ENCODE results near the gene OR8G5. TPM values are rescaled to one million over a fixed set of nuclear protein-coding genes. Genes with fewer than 3 reads are reported as not detected.
"Not testable (repeated sequence)": the region's sequence is repeated elsewhere in the genome, so short reads cannot be mapped to it uniquely, and the experiment has no call there.

OR8G5 gene
- total RNA-seq, 2 donors from 2014 or later = 0.18 TPM; not detected in 1

DNA sequence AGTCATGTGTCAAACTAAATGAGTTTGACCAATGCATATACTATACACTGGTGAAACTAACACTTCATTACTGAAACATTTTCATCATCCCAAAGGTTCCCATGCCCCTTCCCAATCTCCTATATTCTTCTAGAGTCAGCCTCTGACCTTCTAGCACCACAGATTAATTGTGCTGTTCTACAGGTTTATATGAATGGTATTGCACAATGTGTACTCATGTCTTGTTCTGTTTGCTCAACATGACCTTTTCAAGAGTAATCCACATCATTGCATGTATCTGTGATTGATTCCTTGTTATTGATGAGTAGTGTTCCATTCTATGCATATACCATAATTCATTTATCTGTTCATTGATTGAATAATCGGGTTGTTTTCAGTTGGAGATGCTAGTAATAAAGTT lies 22.8 kb upstream of the OR8G5 start:
- no peak overlapping the region for H3K27ac Mint-ChIP-seq
- WGBS, 2 experiments (ENCODE audit: insufficient coverage in 1 of 2, insufficient read length in 1 of 2) = 50% methylated on average over 1 of the region's 1 CpG; no CpG with 5 or more reads in 1 of the 2 experiments
- H3K9me3 Mint-ChIP-seq = peaks cover 3% of the 10 kb centered on the region
- no peaks in the 10 kb centered on the region for H3K36me3 ChIP-seq (ENCODE audit: control insufficient read depth, insufficient read depth, low read length)
- H3K4me1 ChIP-seq (ENCODE audit: control insufficient read depth, insufficient read depth, low read length) = no peaks in the 10 kb centered on the region
- TF ChIP-seq, protein P1, sequence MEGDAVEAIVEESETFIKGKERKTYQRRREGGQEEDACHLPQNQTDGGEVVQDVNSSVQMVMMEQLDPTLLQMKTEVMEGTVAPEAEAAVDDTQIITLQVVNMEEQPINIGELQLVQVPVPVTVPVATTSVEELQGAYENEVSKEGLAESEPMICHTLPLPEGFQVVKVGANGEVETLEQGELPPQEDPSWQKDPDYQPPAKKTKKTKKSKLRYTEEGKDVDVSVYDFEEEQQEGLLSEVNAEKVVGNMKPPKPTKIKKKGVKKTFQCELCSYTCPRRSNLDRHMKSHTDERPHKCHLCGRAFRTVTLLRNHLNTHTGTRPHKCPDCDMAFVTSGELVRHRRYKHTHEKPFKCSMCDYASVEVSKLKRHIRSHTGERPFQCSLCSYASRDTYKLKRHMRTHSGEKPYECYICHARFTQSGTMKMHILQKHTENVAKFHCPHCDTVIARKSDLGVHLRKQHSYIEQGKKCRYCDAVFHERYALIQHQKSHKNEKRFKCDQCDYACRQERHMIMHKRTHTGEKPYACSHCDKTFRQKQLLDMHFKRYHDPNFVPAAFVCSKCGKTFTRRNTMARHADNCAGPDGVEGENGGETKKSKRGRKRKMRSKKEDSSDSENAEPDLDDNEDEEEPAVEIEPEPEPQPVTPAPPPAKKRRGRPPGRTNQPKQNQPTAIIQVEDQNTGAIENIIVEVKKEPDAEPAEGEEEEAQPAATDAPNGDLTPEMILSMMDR (conservative IDR thresholded peaks at IDR 0.05) = no peak
- no peaks in the 10 kb centered on the region for H3K27me3 ChIP-seq (ENCODE audit: control insufficient read depth, insufficient read depth, low read length, poor library complexity, severe bottlenecking)
- no peak overlapping the region for H3K4me3 Mint-ChIP-seq
- no peaks in the 10 kb centered on the region for H3K9me3 ChIP-seq (ENCODE audit: control insufficient read depth, low read length)
- no peak overlapping the region for H3K9ac ChIP-seq (ENCODE audit: extremely low read depth, low read length, poor library complexity, severe bottlenecking)
- H3K27ac ChIP-seq (ENCODE audit: low read depth, low read length) = no peak overlapping the region
- H3K4me3 ChIP-seq (ENCODE audit: low read length) = no peak overlapping the region
- no peaks in the 10 kb centered on the region for H3K36me3 Mint-ChIP-seq (ENCODE audit: low read depth)
- no peaks in the 10 kb centered on the region for H3K27me3 Mint-ChIP-seq (ENCODE audit: insufficient read depth)
- no peaks in the 10 kb centered on the region for H3K4me1 Mint-ChIP-seq
- DNase-seq = no peak

DNA sequence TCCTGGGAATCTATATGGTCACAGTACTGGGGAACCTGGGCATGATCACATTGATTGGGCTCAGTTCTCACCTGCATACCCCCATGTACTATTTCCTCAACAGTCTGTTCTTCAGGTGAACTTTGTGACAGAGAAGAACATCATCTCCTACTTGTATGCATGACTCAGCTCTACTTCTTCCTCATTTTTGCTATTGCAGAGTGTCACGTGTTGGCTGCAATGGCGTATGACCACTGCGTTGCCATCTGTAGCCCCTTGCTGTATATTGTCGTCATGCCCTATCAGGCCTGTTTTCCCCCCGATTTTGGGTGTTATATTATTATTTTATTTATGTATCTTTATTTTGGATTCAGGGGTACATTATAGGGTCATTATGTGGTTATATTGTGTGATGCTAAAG lies 17.7 kb upstream of the OR8G5 start:
- no peak overlapping the region for H3K9ac ChIP-seq (ENCODE audit: extremely low read depth, low read length, poor library complexity, severe bottlenecking)
- WGBS, 2 experiments (ENCODE audit: insufficient coverage in 1 of 2, insufficient read length in 1 of 2) = 82 to 94% methylated on average over 2 to 5 of the region's 5 CpGs
- H3K9me3 ChIP-seq (ENCODE audit: control insufficient read depth, low read length) = no peaks in the 10 kb centered on the region
- Mint-ChIP-seq H3K4me1 (no peaks in the 10 kb centered on the region), H3K36me3 (ENCODE audit: low read depth) (no peaks in the 10 kb centered on the region), H3K4me3 (no peak overlapping the region), H3K27me3 (ENCODE audit: insufficient read depth) (peaks cover 2% of the 10 kb centered on the region), H3K9me3 (peaks cover 3% of the 10 kb centered on the region), H3K27ac (no peak overlapping the region)
- TF ChIP-seq, protein P1 (conservative IDR thresholded peaks at IDR 0.05) = no peak
- no peaks in the 10 kb centered on the region for H3K27me3 ChIP-seq (ENCODE audit: control insufficient read depth, insufficient read depth, low read length, poor library complexity, severe bottlenecking)
- DNase-seq = no peak
- H3K4me1 ChIP-seq (ENCODE audit: control insufficient read depth, insufficient read depth, low read length) = no peaks in the 10 kb centered on the region
- H3K36me3 ChIP-seq (ENCODE audit: control insufficient read depth, insufficient read depth, low read length) = no peaks in the 10 kb centered on the region
- H3K27ac ChIP-seq (ENCODE audit: low read depth, low read length) = no peak overlapping the region
- no peak overlapping the region for H3K4me3 ChIP-seq (ENCODE audit: low read length)

DNA sequence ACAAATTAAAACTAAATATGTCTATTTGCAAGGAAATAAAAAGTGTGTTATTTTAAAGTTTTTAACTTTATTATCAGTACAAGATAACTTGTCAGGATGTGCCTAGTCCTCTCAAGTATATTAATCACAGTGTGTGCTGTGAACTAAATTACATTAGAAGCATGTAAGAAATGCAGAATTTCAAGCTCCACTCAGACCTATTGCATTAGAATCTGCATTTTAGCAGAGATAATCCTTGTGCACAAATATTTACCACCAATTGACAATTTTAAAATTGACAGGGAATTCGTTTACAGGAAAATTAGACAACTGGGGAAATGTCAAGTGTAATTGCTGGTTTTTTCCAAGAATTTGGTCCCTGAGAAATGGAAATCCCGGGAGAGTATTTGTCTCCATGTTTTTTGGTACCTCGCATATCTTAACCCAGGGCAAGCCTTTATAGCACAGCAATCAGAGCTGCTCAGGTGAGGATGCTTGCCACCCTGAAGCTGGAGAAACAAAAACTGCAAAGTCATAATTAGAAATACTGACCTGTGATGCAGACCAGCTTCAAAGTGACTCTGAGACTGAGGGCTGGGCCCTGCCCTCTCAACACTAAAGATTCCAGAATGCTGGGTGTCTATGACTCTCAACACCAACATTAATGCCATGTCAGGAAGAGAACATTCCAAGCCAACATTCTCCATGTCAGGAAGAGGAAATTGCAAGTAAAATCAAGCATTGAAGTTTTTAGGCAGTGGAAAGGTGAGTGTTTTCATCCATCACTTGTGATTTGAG lies 15.4 kb upstream of the OR8G5 start, which contains the start of gene OR8G1:
TSS of gene OR8G1 (plus strand) at position 475 of the 777 bp plus-strand sequence. CDS start 8,581 bp downstream, outside the sequence.
- no peaks in the 10 kb centered on the region for H3K27me3 ChIP-seq (ENCODE audit: control insufficient read depth, insufficient read depth, low read length, poor library complexity, severe bottlenecking)
- H3K27ac ChIP-seq (ENCODE audit: low read depth, low read length) = no peak within 1 kb of the TSS
- H3K36me3 Mint-ChIP-seq (ENCODE audit: low read depth) = no peaks in the 10 kb centered on the region
- WGBS, 2 experiments (ENCODE audit: insufficient coverage in 1 of 2, insufficient read length in 1 of 2) = 91 to 93% methylated on average over 3 of the region's 3 CpGs
- H3K36me3 ChIP-seq (ENCODE audit: control insufficient read depth, insufficient read depth, low read length) = no peaks in the 10 kb centered on the region
- TF ChIP-seq, protein P1 (conservative IDR thresholded peaks at IDR 0.05) = no peak
- H3K9me3 ChIP-seq (ENCODE audit: control insufficient read depth, low read length) = no peaks in the 10 kb centered on the region
- H3K9ac ChIP-seq (ENCODE audit: extremely low read depth, low read length, poor library complexity, severe bottlenecking) = no peak within 1 kb of the TSS
- peaks cover 10% of the 10 kb centered on the region for H3K27me3 Mint-ChIP-seq (ENCODE audit: insufficient read depth)
- no peak within 1 kb of the TSS for H3K4me3 Mint-ChIP-seq
- no peak for DNase-seq
- no peaks in the 10 kb centered on the region for H3K4me1 ChIP-seq (ENCODE audit: control insufficient read depth, insufficient read depth, low read length)
- peaks cover 3% of the 10 kb centered on the region for H3K9me3 Mint-ChIP-seq
- no peaks in the 10 kb centered on the region for H3K4me1 Mint-ChIP-seq
- H3K27ac Mint-ChIP-seq = no peak within 1 kb of the TSS
- no peak within 1 kb of the TSS for H3K4me3 ChIP-seq (ENCODE audit: low read length)

DNA sequence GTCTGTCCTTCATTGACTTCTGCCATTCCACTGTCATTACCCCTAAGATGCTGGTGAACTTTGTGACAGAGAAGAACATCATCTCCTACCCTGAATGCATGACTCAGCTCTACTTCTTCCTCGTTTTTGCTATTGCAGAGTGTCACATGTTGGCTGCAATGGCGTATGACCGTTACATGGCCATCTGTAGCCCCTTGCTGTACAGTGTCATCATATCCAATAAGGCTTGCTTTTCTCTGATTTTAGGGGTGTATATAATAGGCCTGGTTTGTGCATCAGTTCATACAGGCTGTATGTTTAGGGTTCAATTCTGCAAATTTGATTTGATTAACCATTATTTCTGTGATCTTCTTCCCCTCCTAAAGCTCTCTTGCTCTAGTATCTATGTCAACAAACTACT lies 6.3 kb upstream of the OR8G5 start:
- WGBS, 2 experiments (ENCODE audit: insufficient coverage in 1 of 2, insufficient read length in 1 of 2) = 86 to 90% methylated on average over 2 to 3 of the region's 3 CpGs
- not testable (repeated sequence) for H3K27ac Mint-ChIP-seq

DNA sequence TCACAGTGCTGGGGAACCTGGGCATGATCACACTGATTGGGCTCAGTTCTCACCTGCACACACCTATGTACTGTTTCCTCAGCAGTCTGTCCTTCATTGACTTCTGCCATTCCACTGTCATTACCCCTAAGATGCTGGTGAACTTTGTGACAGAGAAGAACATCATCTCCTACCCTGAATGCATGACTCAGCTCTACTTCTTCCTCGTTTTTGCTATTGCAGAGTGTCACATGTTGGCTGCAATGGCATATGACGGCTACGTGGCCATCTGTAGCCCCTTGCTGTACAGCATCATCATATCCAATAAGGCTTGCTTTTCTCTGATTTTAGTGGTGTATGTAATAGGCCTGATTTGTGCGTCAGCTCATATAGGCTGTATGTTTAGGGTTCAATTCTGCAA lies 8.9 kb downstream of the OR8G5 start:
- not testable (repeated sequence) for H3K27ac ChIP-seq (ENCODE audit: low read depth, low read length); H3K36me3 Mint-ChIP-seq (ENCODE audit: low read depth); H3K4me1 ChIP-seq (ENCODE audit: control insufficient read depth, insufficient read depth, low read length); H3K4me3 ChIP-seq (ENCODE audit: low read length); DNase-seq; H3K27me3 ChIP-seq (ENCODE audit: control insufficient read depth, insufficient read depth, low read length, poor library complexity, severe bottlenecking); H3K36me3 ChIP-seq (ENCODE audit: control insufficient read depth, insufficient read depth, low read length); H3K4me3 Mint-ChIP-seq; H3K9me3 Mint-ChIP-seq; H3K4me1 Mint-ChIP-seq; H3K27ac Mint-ChIP-seq; H3K27me3 Mint-ChIP-seq (ENCODE audit: insufficient read depth); H3K9ac ChIP-seq (ENCODE audit: extremely low read depth, low read length, poor library complexity, severe bottlenecking); H3K9me3 ChIP-seq (ENCODE audit: control insufficient read depth, low read length)
- WGBS, 2 experiments (ENCODE audit: insufficient coverage in 1 of 2, insufficient read length in 1 of 2) = 92% methylated on average over 4 of the region's 4 CpGs; no CpG with 5 or more reads in 1 of the 2 experiments

More for the DNA sequence above, 6.3 kb upstream of the OR8G5 start:
- not testable (repeated sequence) for H3K36me3 ChIP-seq (ENCODE audit: control insufficient read depth, insufficient read depth, low read length); H3K36me3 Mint-ChIP-seq (ENCODE audit: low read depth); DNase-seq; H3K4me1 ChIP-seq (ENCODE audit: control insufficient read depth, insufficient read depth, low read length); H3K4me1 Mint-ChIP-seq; H3K9me3 ChIP-seq (ENCODE audit: control insufficient read depth, low read length); H3K9ac ChIP-seq (ENCODE audit: extremely low read depth, low read length, poor library complexity, severe bottlenecking); H3K4me3 Mint-ChIP-seq; H3K27me3 ChIP-seq (ENCODE audit: control insufficient read depth, insufficient read depth, low read length, poor library complexity, severe bottlenecking); H3K9me3 Mint-ChIP-seq; H3K4me3 ChIP-seq (ENCODE audit: low read length); H3K27me3 Mint-ChIP-seq (ENCODE audit: insufficient read depth); H3K27ac ChIP-seq (ENCODE audit: low read depth, low read length)

All from endodermal cell (in vitro differentiated cells).